ENCODE measurements around the gene CPAMD8.
"Not testable (repeated sequence)": the region's sequence is repeated elsewhere in the genome, so short reads cannot be mapped to it uniquely, and the experiment has no call there.

Gene CPAMD8

DNA sequence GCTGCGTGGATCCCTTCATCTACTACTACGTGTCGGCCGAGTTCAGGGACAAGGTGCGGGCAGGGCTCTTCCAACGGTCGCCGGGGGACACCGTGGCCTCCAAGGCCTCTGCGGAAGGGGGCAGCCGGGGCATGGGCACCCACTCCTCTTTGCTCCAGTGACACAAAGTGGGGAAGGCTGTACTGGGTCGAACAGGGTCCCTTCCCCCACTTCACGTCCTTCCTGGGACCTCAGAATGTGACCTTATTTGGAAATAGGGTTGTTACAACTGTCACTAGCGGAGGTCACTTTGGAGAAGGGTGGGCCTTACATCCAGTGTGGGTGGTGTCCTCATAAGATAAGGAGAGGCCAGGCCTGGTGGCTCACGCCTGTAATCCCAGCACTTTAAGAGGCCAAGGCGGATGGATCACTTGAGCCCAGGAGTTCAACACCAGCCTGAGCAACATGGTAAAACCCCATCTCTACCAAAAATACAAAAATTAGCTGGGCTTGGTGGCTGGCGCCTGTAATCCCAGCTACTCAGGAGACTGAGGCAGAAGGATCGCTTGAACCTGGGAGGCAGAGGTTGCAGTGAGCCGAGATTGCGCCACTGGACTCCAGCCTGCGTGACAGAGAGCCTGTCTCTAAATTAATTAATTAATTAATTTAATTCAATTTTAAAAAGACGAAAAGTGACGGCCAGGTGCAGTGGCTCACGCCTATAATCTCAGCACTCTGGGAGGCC lies 136.0 kb downstream of the CPAMD8 start:
- no peak for DNase-seq

DNA sequence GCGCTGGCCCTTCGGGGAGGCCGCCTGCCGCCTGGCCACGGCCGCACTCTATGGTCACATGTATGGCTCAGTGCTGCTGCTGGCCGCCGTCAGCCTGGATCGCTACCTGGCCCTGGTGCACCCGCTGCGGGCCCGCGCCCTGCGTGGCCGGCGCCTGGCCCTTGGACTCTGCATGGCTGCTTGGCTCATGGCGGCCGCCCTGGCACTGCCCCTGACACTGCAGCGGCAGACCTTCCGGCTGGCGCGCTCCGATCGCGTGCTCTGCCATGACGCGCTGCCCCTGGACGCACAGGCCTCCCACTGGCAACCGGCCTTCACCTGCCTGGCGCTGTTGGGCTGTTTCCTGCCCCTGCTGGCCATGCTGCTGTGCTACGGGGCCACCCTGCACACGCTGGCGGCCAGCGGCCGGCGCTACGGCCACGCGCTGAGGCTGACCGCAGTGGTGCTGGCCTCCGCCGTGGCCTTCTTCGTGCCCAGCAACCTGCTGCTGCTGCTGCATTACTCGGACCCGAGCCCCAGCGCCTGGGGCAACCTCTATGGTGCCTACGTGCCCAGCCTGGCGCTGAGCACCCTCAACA lies 136.6 kb downstream of the CPAMD8 start:
- no peak for DNase-seq

DNA sequence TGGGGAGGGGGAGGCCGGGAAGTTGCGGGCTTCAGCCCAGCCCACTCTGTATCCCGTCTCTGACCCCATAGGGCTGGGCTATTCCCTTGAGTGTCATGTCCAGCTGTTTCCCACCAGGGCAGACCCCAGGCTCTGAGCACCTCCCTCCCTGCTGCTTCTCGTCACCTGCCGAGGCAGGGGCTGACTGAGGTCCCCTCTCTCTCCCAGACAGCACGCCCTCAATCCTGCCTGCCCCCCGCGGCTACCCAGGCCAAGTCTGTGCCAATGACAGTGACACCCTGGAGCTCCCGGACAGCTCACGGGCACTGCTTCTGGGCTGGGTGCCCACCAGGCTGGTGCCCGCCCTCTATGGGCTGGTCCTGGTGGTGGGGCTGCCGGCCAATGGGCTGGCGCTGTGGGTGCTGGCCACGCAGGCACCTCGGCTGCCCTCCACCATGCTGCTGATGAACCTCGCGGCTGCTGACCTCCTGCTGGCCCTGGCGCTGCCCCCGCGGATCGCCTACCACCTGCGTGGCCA lies 137.2 kb downstream of the CPAMD8 start:
- no peak for DNase-seq

DNA sequence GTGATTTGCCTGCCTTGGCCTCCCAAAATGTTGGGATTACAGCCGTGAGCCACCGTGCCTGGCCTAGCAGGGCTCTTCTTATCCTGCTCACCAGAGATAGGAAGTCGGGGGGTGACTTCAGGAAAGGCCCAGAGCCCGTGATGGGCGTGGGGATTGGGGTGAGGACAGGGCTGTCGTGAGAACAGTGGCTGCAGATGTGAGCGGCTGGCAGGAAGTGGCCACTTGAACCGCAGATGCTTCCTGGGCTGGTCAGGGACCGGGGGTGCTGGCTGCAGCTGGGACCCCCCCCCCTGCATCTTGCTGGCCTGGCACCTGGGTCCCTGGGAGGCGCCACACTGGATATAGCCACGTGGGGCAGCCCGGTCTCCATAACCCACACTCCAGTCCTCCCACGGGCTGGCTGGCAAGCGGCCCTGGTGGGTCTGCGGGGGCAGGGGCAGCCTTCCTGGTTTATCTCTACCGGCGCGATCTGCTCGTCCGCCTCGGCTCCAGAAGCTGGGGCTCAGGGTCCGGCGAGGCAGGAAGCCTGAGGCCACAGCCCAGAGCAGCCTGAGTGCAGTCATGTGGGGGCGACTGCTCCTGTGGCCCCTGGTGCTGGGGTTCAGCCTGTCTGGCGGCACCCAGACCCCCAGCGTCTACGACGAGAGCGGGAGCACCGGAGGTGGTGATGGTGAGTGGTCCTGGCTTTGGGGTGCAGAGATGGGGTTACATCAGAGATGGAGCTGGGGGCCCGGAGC lies 137.8 kb downstream of the CPAMD8 start, which contains the start of gene F2RL3:
TSS of gene F2RL3 (plus strand) at position 371 of the 737 bp plus-strand sequence. CDS start at position 562, 191 bp downstream.
- DNase-seq, result no peak

DNA sequence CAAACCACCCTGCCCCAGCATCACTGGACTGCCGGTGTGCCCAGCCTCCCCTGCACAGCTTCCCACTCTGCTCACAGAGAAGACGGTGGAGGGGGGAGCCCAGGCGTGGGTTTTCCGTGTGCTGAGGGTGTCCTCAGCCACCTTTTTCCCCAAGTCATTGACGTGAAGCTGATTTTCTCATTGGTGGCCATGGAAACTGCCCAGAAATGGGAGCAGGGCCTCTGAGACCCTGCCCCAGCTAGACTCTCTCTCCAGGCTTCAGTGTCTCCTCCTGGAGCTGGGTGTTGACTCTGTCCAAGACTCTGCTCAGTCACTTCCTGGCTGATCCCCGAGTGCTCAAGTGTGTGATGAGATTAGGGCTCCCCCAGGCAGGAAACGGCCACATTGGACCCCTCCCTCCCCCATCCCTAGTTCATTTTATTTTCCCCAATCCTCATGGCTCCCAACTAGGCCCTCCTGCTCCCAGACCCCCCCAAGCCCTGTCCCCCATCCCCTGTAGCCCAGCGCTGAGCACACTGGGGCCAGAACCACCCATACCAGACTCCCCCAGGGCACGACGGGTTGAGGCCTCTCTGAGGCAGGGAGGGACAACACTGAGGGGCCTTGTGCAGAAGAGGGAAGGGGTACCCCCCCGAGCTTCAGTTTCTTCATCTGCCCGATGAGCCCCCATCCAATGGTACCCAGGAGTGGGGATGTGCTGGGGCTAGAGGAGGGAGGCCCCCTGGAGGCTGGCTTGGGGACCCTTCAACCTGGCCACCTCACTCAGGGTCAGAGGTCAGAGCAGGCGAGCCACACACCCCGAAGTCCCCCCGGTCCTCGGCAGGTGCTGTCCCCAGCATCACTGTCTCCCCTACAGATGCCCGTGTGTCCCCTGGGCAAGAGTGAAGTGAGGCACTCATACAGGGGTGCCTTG lies 139.0 kb downstream of the CPAMD8 start:
- DNase-seq, result no peak

DNA sequence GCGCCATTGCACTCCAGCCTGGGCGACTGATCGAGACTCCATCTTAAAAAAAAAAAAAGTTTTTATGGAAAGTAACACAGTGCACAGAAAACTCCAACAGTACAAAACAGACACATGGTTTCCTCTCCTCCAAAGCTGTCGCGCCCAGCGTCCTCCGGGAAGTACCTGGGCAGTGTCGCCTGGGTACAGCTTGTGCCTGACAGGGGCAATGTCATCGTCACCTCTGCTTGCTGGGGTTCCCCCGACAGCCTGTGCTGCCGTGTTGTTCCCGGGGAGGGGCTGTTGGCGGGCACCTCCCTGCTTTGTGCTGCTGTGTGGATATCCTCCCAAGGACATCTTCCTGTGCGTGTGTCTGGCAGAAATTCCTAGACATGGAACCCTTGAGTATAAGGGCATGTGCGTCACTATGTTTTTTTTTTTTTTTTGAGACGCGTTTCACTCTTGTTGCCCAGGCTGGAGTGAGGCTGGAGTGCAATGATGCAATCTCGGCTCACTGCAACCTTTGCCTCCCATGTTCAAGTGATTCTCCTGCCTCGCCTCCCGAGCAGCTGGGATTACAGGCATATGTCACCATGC lies 140.2 kb downstream of the CPAMD8 start:
- DNase-seq, result no peak

DNA sequence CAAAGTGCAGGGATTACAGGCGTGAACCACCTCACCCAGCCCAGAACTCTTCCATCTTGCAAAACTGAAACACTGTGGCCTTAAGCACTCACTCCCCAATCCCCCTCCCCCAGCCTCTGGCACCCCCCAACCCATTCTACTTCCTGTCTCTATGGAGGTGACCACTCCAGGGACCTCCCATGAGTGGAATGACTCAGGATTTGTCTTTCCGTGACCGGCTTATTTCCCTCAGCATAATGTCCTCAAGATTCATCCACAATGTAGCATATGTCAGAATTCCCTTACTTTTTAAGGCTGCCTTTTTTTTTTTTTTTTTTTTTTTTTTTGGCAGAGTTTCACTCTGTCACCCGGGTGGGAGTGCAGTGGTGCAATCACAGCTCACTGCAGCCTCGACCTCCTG lies 141.4 kb downstream of the CPAMD8 start:
- no peak for DNase-seq

DNA sequence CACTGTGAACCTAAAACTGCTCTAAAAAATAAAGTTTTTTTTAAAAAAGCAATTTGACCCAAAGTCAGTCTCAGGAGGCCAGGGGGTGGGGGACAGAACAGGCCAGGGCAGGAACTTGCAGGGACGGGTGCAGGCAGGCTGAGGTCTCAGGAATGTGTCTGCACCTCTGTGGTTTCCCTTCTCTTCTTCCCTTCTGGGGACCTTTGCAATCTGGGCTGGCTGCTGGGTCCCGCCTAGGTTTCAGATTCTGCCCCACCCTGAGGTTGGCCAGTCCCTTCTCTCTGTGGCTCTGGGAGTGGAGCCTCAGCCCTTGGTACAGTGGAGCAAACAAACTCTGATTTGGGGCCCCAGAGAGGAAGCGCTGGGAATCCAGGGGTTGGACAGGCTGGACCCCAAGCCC lies 143.1 kb downstream of the CPAMD8 start:
- no peak for DNase-seq

DNA sequence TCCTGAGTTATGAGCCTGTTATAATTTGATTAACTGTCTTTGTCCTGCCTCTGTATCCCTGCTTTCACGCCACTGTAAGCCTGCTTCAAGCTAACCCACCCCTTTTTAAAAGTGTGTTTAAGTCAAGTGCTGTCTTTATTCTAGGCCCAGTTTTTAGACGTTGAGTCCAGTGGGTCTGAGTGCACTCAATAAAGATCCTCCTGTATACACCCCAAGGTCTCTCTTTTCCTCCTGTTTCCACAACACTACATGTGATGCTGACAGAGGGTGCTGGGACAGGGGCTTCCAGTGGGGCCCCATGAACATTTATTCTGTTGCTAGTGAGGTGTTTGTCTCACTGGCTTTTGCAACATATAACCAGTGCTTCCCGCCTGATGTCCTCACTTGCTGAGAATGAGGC lies 144.5 kb downstream of the CPAMD8 start:
- no peak for DNase-seq

DNA sequence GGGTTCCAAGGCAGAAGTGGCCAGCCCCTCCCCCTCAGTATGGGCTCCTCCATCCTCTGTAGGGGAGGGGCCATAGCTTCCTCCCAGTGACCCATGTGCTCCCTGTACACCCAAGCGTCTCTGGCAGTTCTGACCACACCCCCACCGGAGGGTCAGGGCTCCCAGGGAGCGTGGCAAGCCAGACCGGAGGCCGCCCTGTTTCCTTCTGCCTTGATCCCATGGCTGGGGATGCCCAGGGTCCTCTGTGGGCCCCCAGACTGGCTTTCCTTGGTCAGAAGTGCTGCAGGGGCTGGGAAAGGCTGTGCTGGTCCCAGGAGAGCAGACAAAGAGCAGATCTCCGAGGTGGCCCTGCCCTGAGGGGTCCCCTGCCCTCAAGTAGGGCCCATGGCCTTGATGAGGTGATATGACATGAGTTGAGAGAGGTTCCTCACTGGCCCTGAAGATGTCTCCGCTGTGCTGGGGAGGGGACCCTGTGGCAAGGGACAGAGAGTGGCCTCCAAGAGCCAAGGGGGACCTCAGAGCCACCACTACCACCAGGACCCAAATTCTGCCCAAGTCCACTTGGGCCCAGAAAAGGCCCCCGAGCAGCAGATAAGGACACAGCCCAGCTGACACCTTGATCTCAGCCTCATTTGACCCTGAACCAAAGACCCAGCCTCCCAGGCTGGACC lies 145.6 kb downstream of the CPAMD8 start:
- DNase-seq, result no peak

DNA sequence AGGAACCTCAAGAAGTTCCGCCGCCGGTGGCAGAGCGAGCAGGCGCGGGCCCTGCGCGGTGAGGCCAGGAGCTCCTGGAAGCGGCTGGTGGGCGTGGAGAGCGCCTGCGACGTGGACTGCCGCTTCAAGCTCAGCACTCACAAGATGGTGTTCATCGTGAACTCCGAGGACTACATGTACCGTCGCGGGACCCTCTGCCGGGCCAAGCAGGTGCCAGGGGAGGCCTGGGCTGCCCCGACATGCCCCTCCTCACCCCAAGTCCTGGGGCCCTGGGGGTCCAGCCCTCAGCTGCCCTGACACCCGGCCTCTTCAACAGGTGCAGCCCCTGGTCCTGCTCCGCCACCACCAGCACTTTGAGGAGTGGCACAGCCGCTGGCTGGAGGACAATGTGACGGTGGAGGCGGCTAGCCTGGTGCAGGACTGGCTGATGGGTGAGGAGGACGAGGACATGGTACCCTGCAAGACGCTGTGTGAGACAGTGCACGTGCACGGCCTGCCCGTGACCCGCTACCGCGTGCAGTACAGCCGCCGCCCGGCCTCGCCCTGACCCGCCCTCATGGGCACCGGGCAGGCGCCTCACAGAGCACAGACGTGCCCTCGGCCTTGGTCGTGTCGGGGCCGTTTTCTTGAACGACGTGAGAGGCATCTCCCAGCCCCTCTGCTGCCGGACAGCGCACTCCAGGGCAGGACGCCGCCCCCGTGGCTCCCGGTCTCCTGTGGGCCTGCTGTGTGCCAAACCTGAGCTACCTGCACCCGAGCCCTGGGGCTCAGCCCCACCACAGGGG lies 148.2 kb downstream of the CPAMD8 start:
- no peak for DNase-seq

DNA sequence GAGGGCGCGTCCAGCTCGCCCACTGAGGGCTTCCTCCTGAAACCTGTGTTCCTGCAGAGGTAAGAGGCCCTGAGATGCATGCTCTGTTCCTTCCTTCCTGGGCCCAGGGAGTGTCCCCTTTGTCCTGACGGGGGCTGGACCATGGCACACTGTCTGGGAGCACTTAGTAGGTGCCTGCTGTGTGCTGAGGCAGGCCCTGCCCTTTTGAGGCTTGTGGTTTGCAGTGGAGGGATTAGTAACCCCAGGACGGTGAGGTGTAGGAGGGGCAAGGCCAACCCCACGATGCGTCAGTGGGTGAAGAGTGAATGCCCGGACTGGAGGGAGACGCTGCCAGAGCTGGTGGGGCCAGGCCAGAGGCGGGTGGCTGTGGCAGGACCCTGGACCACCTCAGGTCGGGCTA lies 149.0 kb downstream of the CPAMD8 start:
- no peak for DNase-seq

DNA sequence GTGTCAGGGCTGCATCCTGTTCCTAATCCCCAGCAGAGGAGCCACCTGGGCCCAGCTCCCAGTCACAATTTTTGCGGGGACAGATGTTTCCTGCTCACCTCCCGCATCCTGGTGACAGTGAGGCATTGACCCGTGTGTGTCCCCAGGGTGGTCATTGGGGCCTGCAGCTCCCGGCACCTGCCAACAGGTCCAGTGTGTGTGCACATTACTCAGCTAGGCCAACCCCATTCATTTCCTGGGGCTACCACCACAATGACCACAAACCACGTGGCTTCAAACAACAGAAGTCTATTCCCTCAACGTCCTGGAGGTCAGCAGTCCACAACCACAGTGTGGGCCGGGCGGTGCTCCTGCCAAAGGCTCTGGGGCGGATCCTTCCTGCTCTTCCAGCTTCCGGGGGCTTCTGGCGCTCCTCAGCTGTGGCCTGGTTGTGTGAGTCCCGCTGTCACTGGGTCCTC lies 149.7 kb downstream of the CPAMD8 start:
- DNase-seq, result no peak

DNA sequence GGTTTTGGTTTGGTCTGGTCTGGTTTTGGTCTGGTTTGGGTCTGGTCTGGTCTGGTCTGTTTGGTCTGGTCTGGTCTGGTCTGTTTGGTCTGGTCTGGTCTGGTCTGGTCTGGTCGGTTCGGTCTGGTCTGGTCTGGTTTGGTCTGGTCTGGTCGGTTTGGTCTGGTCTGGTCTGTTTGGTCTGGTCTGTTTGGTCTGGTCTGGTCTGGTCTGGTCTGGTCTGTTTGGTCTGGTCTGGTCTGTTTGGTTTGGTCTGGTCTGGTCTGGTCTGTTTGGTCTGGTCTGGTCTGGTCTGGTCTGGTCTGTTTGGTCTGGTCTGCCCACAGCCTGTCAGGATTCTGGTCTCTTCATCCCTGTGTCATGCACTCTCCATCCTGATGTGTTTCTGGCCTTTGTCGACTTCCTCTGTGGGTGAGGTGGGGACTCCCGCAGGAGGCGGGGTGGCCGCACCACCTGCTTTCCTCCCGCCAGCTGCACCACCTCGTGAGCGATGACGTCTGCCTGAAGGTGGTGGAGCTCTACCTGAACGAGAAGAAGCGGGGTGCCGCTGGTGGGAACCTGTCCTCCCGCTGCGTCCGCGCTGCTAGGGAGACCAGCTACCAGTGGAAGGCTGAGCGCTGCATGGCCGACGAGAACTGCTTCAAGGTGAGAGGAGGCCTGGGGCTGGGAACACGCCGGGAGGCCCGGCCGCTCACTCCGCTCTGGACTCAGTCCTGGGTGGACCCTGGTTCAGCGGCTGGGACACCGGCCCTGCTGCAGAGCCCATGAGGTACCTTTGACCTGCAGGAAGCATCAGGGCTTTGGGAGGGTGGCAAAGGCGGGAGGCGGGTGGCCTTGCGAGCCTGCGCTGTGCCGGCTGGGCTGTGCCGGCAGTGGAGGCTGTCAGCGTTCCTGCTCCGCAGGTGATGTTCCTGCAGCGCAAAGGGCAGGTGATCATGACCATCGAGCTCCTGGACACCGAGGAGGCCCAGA lies 150.7 kb downstream of the CPAMD8 start:
- no peak for DNase-seq

DNA sequence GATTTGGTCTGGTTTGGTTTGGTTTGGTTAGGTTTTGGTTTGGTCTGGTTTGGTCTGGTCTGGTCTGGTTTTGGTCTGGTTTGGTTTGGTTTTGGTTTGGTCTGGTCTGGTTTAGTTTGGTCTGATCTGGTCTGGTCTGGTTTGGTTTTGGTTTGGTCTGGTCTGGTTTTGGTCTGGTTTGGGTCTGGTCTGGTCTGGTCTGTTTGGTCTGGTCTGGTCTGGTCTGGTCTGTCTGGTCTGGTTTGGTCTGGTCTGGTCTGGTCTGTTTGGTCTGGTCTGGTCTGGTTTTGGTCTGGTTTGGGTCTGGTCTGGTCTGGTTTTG lies 151.7 kb downstream of the CPAMD8 start:
- DNase-seq, result not testable (repeated sequence)

DNA sequence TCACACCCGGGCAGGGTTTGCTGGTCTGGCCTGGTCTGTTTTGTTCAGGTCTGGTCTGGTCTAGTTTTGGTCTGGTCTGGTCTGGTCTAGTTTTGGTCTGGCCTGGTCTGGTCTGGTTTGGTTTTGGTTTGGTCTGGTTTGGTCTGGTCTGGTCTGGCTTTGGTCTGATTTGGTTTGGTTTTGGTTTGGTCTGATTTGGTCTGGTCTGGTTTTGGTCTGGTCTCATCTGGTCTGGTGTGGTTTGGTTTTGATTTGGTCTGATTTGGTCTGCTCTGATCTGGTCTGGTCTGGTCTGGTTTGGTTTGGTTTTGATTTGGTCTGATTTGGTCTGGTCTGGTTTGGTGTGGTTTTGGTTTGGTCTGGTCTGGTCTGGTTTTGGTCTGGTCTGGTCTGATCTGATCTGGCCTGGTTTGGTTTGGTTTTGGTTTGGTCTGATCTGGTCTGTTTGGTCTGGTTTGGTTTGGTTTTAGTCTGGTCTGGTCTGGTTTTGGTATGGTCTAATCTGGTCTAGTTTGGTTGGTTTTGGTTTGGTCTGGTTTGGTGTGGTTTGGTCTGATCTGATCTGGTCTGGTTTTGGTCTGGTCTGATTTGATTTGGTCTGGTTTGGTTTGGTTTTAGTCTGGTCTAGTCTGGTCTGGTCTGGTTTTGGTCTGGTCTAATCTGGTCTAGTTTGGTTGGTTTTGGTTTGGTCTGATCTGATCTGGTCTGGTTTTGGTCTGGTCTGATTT lies 152.2 kb downstream of the CPAMD8 start:
- DNase-seq, result no peak

DNA sequence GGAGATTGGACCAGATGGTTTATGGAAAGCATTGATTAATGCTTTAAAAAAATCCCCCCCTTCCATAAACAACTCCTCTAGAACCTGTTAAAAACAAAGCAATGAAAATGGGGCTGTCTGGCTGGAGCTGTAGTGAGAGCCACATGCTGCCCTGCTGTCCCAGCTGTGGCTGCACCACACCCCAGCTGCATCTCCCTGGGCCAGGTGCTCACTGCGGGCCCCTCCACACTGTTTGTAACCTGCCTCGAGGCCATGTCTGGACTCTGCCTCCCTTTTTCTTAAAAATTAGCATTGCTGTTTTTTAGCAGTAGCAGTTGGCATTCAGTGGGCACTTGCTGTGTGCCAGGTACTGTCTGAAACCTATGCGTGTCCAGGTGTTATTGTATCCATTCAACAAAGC lies 153.0 kb downstream of the CPAMD8 start:
- DNase-seq, result no peak

DNA sequence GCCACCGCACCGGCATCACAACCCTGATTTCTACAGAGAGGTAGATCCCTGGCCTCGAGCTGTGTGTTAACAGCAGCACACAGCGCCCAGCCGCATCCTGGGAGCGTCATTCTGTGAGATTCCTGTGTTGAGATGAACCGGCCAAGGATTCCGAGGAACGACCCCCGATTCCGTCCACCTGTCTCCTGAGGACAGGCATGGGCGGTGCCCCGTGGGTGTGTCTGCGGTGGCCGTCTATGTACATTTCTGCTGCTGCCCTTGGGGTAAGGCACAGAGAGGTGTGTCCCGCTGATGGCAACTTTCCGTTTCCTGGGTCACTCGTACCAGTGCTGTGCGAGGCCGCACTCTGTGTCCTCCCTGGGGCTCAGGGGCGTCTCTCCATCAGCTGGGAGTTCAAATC lies 153.9 kb downstream of the CPAMD8 start:
- DNase-seq, result no peak

DNA sequence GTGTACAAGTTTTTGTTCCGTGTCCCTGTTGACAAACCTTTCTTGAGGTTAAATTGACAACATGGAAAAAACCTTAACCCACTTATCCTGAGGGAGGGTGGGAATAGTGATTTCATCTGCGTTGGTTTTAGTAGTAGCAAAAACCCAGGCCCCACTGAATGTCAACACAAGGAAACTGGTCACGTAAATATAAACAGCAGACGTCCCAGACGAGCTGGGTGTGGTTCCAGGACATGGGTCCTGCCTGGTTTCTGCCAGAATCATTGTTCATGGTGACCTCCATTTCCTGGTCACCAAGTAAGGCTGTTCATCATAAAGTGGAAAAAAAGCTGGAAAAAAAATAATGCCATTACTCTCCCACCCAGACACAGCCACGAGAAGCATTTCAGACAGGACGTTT lies 154.7 kb downstream of the CPAMD8 start:
- no peak for DNase-seq
